DND-41 (cell line): ENCODE results near the gene FAM118B.

Experiments used
- ATAC-seq: fragments of 200-7000 bp; cut with Tn5 transposase; 3 replicates; pipeline ENCODE4 v1.9.1; 2021; ENCODE audit warnings: low read depth; ENCODE audit not compliant: insufficient read depth
- DNase-seq: peaks from one replicate; pipeline ENCODE4 v3.0.0-alpha.2; 2020
- H2AFZ ChIP-seq: 2 replicates; pipeline ENCODE4 v1.6.0; 2012; ENCODE audit warnings: low read depth, low read length
- H3K27ac ChIP-seq: 2 replicates; pipeline ENCODE4 v1.5.1; 2012; ENCODE audit warnings: low read length, inconsistent platforms
- H3K27me3 ChIP-seq: fragments of 200-600 bp; sonication (generic); 2 replicates; pipeline ENCODE4 v1.6.0; 2012; ENCODE audit warnings: low read length, mild to moderate bottlenecking, inconsistent platforms; ENCODE audit not compliant: insufficient read depth, poor library complexity
- H3K36me3 ChIP-seq: 2 replicates; pipeline ENCODE4 v1.5.1; 2012; ENCODE audit warnings: low read length, inconsistent platforms; ENCODE audit not compliant: insufficient read depth
- H3K4me1 ChIP-seq: 2 replicates; pipeline ENCODE4 v1.5.1; 2012; ENCODE audit warnings: mild to moderate bottlenecking, low read length; ENCODE audit not compliant: insufficient read depth
- H3K4me2 ChIP-seq: 2 replicates; pipeline ENCODE4 v1.6.0; 2012; ENCODE audit warnings: mild to moderate bottlenecking, moderate library complexity, low read length, inconsistent platforms; ENCODE audit not compliant: insufficient read depth
- H3K4me3 ChIP-seq, 2 experiments: fragments of 200-600 bp in 1 of 2; shearing (Covaris generic) in 1 of 2; 2 replicates each; pipeline ENCODE4 v1.5.1; 2012 to 2016; ENCODE audit warnings: inconsistent platforms in 2 of 2, low read length in 2 of 2, mild to moderate bottlenecking in 2 of 2, low read depth in 1 of 2, moderate library complexity in 1 of 2
- H3K79me2 ChIP-seq: 2 replicates; pipeline ENCODE4 v1.6.0; 2012; ENCODE audit warnings: low read length, inconsistent platforms; ENCODE audit not compliant: insufficient read depth
- H3K9ac ChIP-seq: 2 replicates; pipeline ENCODE4 v1.6.0; 2012; ENCODE audit warnings: low read depth, mild to moderate bottlenecking, inconsistent platforms, low read length, moderate library complexity
- H3K9me3 ChIP-seq: 2 replicates; pipeline ENCODE4 v1.5.1; 2012; ENCODE audit warnings: low read length, moderate library complexity, mild to moderate bottlenecking, inconsistent platforms; ENCODE audit not compliant: insufficient read depth, severe bottlenecking
- H4K20me1 ChIP-seq: 2 replicates; pipeline ENCODE4 v1.6.0; 2012; ENCODE audit warnings: low read length; ENCODE audit not compliant: insufficient read depth
- EZH2 ChIP-seq: IDR thresholded peaks from 3 replicates; pipeline ENCODE4 v1.6.1; 2012; ENCODE audit warnings: borderline replicate concordance, low read depth, mild to moderate bottlenecking, moderate library complexity, low read length, inconsistent platforms; ENCODE audit not compliant: severe bottlenecking
- TF ChIP-seq, protein P1 (sequence below): IDR thresholded peaks from 2 replicates; pipeline ENCODE4 v1.5.1; 2012; ENCODE audit warnings: borderline replicate concordance, low read length, moderate library complexity, mild to moderate bottlenecking; ENCODE audit not compliant: poor library complexity, severe bottlenecking; ENCODE audit errors: extremely low read depth

Gene FAM118B

DNA sequence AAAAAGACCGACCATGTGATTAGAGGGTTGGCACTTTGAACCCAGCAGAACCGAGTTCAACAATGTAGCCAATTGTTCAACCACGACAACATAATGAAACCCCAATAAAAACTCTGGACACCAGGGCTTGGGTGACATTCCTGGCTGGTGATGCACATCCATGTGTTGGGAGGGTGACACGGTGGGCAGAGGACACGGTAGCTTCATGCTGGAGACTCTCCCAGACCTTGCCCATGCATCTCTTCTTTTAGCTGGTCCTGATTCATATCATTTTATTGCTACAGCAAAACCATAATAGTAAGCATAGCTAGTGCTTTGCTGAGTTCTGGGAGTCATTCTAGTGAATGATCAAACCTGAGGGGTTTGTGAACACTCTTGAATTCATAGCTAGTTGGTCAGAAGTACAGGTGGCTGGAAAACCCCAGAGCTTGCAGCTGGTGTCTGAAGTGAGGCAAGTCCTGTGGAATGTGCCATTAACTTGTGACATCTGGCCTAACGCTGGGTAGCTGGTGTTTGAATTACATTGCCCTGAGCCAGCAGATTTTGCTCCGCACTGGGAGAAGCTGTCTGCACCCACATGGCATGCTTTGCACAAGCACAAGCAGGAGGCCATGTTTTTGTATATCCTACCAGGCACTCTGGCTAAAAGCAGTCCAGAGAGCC is 14.2 kb upstream of the FAM118B start:
- Histone ChIP-seq H4K20me1 (peaks cover 3% of the 10 kb centered on the region; the same call in 1 of the 2 replicates), H3K79me2 (no peaks in the 10 kb centered on the region), H3K4me2 (no peak overlapping the region), H3K27ac (no peak overlapping the region), H2AFZ (no peak overlapping the region), H3K4me1 (no peaks in the 10 kb centered on the region), H3K36me3 (peaks cover 86% of the 10 kb centered on the region), H3K9me3 (peaks cover 7% of the 10 kb centered on the region), H3K9ac (no peak overlapping the region), H3K27me3 (no peaks in the 10 kb centered on the region), H3K4me3 (no peak overlapping the region)
- DNase-seq (no peak), ATAC-seq (no peak)
- TF ChIP-seq, protein P1, sequence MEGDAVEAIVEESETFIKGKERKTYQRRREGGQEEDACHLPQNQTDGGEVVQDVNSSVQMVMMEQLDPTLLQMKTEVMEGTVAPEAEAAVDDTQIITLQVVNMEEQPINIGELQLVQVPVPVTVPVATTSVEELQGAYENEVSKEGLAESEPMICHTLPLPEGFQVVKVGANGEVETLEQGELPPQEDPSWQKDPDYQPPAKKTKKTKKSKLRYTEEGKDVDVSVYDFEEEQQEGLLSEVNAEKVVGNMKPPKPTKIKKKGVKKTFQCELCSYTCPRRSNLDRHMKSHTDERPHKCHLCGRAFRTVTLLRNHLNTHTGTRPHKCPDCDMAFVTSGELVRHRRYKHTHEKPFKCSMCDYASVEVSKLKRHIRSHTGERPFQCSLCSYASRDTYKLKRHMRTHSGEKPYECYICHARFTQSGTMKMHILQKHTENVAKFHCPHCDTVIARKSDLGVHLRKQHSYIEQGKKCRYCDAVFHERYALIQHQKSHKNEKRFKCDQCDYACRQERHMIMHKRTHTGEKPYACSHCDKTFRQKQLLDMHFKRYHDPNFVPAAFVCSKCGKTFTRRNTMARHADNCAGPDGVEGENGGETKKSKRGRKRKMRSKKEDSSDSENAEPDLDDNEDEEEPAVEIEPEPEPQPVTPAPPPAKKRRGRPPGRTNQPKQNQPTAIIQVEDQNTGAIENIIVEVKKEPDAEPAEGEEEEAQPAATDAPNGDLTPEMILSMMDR, result no peak
- TF ChIP-seq EZH2, result no peak

DNA sequence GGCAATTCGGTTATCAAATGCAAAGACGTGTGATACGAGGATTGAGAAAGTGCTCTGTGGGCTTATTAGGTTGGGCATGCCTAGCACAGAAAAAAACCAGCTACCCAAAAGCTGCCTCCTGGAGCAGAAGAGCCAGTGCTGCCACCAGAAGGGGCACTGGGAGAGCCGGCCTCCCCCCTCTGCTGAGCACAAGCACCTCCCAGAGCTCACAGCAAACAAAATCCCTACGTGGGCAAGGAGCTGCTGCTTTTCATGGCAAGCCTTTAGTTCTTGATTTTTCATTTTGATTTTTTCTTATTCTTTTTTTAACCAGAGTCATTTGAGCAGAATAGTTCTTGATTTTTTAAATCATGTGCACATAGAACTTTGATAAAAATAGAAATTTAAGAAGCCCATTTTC is 12.9 kb upstream of the FAM118B start:
- no peak for TF ChIP-seq EZH2
- TF ChIP-seq, protein P1, result no peak
- Histone ChIP-seq H3K27ac (no peak overlapping the region), H3K9ac (no peak overlapping the region), H3K9me3 (peaks cover 7% of the 10 kb centered on the region), H4K20me1 (no peaks in the 10 kb centered on the region; the same call in 1 of the 2 replicates), H3K79me2 (no peaks in the 10 kb centered on the region), H3K4me1 (no peaks in the 10 kb centered on the region), H2AFZ (no peak overlapping the region), H3K27me3 (no peaks in the 10 kb centered on the region), H3K4me3 (no peak overlapping the region), H3K4me2 (no peak overlapping the region), H3K36me3 (peaks cover 86% of the 10 kb centered on the region)
- no peak for ATAC-seq
- no peak for DNase-seq

DNA sequence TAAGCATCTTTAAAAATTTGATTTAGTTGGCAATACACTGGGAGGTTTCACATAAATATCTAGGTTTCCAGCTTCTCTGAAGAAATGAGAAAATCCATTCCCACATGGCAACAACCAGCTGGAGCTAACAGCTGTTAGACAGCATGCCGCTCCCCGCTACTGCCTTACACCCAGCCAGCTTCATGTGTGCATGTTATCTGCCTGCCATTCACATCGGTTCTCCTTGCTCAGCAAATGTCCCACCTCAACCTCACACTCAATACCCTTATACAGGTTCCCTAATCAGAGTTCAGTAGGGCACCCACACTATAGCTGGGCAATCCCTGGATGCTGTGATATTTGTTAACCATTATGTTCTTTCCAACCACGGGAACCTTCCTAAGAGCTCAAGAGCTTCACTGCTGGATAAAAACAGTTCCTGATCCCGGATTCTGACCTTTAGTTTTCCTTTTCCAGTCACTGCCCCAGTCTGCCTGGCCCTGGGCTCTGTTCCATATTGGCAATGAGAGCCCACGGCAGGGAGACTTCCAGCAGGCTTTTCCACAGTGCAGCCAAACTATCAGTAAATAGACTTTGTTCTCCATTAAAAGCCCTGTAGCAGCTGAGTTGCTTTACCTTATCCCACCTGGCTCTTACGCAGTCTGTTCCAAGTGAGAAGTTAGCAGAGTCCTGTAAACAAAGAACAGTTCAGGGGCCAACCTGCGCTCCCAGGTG is 8.8 kb upstream of the FAM118B start:
- no peak for DNase-seq
- peaks cover 93% of the 10 kb centered on the region for H3K36me3 ChIP-seq

More for the DNA sequence above, 8.8 kb upstream of the FAM118B start:
- Histone ChIP-seq H3K9me3 (peaks cover 1% of the 10 kb centered on the region), H3K9ac (no peak overlapping the region), H3K27me3 (no peaks in the 10 kb centered on the region), H3K4me1 (no peaks in the 10 kb centered on the region), H2AFZ (no peak overlapping the region), H3K4me2 (no peak overlapping the region), H4K20me1 (no peaks in the 10 kb centered on the region; the same call in 1 of the 2 replicates), H3K4me3 (no peak overlapping the region), H3K27ac (no peak overlapping the region), H3K79me2 (no peaks in the 10 kb centered on the region)
- no peak for TF ChIP-seq EZH2
- TF ChIP-seq, protein P1, result no peak
- ATAC-seq, result no peak
